GM13976 (cell line): ENCODE measurements around the gene CEP70.

ENCODE experiments used
- DNase-seq: peaks from one replicate; pipeline ENCODE4 v3.0.0; 2012; ENCODE audit warnings: low spot score
- in situ Hi-C: fragments of 300-500 bp; cut with MboI; formaldehyde crosslinking; loops from one replicate; pipeline ENCODE4 v1.12.0; 2022; ENCODE audit warnings: low sequenced_read_pairs, mixed read lengths, inconsistent platforms; ENCODE audit not compliant: unreplicated experiment
- TF ChIP-seq, protein P1 (sequence below): IDR thresholded peaks from 2 replicates; pipeline ENCODE4 v1.5.1; 2012; ENCODE audit warnings: borderline replicate concordance, mild to moderate bottlenecking; ENCODE audit not compliant: insufficient read depth; ENCODE audit errors: extremely low read depth, missing control alignments, control extremely low read depth

Gene CEP70

DNA sequence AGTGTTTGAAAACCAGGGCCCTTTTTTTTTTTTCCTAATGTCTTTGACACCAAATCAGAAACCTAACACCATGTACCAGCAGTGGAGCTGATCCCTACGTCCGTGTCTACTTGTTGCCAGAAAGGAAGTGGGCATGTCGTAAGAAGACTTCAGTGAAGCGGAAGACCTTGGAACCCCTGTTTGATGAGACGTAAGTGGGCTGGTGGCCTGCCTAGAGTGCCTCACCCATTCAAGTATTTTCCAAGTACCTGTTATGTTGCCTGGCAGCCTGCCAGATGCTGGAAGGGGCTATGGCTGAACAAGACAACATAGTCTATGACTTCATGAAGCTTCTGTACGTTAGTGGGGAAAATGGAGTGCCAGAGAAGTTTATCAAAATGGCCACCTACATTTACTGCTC is 119.9 kb downstream of the CEP70 start:
- TF ChIP-seq, protein P1, sequence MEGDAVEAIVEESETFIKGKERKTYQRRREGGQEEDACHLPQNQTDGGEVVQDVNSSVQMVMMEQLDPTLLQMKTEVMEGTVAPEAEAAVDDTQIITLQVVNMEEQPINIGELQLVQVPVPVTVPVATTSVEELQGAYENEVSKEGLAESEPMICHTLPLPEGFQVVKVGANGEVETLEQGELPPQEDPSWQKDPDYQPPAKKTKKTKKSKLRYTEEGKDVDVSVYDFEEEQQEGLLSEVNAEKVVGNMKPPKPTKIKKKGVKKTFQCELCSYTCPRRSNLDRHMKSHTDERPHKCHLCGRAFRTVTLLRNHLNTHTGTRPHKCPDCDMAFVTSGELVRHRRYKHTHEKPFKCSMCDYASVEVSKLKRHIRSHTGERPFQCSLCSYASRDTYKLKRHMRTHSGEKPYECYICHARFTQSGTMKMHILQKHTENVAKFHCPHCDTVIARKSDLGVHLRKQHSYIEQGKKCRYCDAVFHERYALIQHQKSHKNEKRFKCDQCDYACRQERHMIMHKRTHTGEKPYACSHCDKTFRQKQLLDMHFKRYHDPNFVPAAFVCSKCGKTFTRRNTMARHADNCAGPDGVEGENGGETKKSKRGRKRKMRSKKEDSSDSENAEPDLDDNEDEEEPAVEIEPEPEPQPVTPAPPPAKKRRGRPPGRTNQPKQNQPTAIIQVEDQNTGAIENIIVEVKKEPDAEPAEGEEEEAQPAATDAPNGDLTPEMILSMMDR, result no peak
- no peak for DNase-seq
- in situ Hi-C loops, result no loop called here

DNA sequence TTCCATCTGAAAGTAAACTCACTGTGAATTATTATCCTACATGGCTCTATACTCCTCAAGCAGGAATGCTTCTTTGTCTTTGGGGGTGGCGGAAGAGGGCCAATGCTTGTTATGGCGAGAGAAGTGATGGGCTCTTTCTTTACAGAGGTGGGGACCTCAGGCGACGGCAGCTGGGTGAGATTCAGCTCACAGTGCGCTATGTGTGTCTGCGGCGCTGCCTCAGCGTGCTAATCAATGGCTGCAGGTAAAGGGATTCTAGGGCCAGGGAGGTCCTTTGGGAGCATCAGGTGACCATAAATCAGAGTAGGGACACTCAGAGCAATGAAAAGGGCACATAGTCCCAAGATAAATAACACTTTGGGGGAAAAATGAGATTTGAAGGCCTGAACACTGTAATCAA is 120.7 kb downstream of the CEP70 start:
- in situ Hi-C loops, result no loop called here
- no peak for DNase-seq
- TF ChIP-seq, protein P1, result no peak

DNA sequence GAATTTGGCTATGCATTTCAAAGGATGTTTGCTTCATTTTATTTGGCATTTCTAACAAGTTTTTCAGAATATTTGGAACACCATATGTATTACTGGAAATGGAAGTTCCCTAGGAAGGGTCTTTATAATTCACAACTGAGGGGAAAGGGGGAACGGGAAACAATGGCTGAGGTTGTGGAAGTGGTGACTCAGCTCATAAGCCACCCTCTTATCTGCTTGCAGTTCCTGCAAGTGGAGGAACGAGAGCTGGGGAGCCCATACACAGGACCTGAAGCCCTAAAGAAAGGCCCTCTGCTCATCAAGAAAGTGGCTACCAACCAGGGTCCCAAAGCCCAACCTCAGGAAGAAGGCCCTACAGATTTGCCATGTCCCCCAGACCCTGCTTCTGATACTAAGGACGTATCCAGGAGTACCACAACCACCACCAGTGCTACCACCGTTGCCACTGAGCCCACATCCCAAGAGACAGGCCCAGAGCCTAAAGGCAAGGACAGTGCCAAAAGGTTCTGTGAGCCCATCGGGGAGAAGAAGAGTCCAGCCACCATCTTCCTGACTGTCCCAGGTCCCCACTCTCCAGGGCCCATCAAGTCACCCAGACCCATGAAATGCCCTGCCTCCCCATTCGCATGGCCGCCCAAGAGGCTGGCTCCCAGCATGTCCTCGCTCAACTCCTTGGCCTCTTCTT is 121.8 kb downstream of the CEP70 start:
- in situ Hi-C loops, result no loop called here
- no peak for DNase-seq

DNA sequence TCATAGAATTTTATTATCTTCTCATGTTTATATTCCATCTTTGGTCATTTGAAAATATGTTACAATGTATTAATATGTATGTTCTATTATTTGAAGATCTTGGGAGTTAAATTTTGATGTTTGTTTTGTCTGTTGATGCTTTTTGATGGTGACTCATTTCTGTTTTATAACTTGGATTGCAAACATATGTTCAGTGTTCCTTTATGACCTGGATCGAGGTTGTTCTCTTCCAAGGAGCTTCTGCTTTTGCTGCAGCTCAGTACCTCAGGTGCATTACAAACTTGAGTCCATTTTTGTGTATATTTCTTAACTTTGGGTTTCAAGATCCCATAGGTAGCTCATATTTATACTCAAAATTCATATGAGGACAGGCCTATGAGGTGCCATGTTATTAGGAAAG is 122.6 kb downstream of the CEP70 start:
- in situ Hi-C loops, result no loop called here
- DNase-seq, result no peak
- TF ChIP-seq, protein P1, result no peak

More for the DNA sequence above, 121.8 kb downstream of the CEP70 start:
- TF ChIP-seq, protein P1, result no peak

DNA sequence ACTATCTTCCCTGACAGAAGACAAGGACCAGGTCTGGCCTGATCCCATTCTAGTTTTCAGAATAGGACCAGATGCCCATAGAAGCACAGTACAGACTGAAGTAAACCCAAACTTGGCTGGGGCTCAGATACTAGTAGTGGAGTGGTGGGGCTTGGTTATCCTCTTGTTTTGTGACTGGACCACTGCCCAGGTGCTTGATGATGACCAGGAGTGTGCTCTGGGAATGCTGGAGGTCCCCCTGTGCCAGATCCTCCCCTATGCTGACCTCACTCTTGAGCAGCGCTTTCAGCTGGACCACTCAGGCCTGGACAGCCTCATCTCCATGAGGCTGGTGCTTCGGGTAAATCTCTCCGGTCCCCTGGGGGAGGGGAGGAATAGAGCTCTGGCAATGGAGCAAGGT is 123.4 kb downstream of the CEP70 start:
- in situ Hi-C loops, result no loop called here
- TF ChIP-seq, protein P1, result no peak
- no peak for DNase-seq

DNA sequence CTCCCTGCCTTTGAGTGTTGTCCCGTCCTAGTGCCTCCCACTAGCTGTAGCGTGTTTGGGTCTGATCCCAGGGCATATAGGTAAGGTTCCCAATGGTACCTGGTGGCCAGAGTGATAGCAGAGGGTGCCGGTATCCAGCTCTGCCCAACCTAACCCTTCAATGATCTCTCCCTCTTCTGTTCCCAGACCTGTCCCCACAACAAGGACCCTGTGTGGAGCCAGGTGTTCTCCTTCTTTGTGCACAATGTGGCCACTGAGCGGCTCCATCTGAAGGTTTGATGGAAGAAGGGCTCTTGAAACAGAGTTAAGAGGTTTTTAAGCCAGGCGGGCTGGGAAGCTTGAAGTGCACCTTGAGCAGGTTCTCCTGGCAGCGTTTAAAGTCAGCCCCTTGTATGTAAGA is 124.2 kb downstream of the CEP70 start:
- in situ Hi-C loops, result no loop called here

More for the DNA sequence above, 124.2 kb downstream of the CEP70 start:
- TF ChIP-seq, protein P1, result no peak
- no peak for DNase-seq
